ENCODE measurements around the gene LIPI. TPM values are rescaled to one million over a fixed set of nuclear protein-coding genes. Genes with fewer than 3 reads are reported as not detected.
"Not testable (repeated sequence)": the region's sequence is repeated elsewhere in the genome, so short reads cannot be mapped to it uniquely, and the experiment has no call there.

The LIPI gene
- total RNA-seq, 2 donors from 2014 or later, result not detected

DNA sequence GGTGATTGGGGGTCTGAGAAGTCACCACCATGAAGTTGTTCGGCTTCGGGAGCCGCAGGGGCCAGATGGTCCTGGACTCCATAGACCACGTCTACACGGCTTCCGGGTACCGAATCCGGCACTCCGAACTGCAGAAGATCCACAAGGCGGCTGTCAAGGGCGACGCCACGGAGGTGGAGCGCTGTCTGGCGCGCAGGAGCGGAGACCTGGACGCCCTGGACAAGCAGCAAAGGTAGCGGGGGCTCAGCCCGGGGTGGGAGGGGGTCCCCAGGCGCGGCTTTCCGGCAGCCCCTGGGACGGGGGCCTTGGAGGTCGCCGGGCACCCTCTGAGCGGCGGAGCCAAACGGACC, 146.5 kb downstream of the LIPI start:
- Histone ChIP-seq H3K4me1 (no peaks in the 10 kb centered on the region), H3K9me3 (no peaks in the 10 kb centered on the region), H3K9ac (ENCODE audit: low read depth in 2 of 2, low read length in 2 of 2) (no peak overlapping the region), H3K27ac (no peak overlapping the region), H3K27me3 (no peaks in the 10 kb centered on the region), H3K36me3 (no peaks in the 10 kb centered on the region), H3K4me3 (no peak overlapping the region)
- intact Hi-C loops (cut with DNase I), result no loop called here
- no peak for DNase-seq
- TF ChIP-seq, protein P1, sequence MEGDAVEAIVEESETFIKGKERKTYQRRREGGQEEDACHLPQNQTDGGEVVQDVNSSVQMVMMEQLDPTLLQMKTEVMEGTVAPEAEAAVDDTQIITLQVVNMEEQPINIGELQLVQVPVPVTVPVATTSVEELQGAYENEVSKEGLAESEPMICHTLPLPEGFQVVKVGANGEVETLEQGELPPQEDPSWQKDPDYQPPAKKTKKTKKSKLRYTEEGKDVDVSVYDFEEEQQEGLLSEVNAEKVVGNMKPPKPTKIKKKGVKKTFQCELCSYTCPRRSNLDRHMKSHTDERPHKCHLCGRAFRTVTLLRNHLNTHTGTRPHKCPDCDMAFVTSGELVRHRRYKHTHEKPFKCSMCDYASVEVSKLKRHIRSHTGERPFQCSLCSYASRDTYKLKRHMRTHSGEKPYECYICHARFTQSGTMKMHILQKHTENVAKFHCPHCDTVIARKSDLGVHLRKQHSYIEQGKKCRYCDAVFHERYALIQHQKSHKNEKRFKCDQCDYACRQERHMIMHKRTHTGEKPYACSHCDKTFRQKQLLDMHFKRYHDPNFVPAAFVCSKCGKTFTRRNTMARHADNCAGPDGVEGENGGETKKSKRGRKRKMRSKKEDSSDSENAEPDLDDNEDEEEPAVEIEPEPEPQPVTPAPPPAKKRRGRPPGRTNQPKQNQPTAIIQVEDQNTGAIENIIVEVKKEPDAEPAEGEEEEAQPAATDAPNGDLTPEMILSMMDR (IDR thresholded peaks at IDR 0.05), result no peak

DNA sequence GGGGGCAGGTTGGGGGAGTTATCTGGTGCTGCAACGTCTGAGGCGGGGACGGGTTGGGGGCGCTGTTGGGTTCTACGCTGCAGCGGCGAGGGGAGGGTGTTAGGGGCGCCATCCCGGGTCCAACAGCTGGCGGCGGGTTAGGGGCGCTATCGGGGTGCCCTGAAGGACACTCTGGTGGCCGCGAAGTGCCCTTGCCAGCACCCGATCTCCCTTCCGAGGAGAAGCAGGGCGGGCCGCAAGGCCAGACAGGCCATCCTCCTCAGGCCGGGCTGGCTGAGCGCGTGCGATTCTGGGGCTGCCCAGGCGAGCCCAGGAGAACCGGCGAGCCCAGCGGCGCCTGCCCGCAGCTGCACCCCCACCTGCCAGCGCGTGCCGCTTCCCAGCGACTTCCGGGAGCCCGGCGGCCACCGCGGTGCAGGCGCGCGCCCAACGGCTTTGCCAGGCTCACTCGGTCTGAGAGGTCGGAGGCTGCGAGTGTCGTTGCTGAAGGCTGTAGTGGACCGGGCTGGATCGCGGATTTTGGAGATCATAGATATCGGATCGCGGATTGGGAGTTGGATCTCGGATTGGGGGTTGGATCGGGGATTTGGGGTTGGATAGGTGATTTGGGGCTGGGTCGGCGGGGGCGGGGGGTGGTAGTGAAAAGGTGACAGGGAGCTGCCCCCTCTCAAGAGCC, 147.0 kb downstream of the LIPI start:
- H3K27ac ChIP-seq; H3K36me3 ChIP-seq; H3K9me3 ChIP-seq; H3K9ac ChIP-seq (ENCODE audit: low read depth in 2 of 2, low read length in 2 of 2); H3K27me3 ChIP-seq; H3K4me3 ChIP-seq; H3K4me1 ChIP-seq; intact Hi-C loops (cut with DNase I); DNase-seq: not testable (repeated sequence)

DNA sequence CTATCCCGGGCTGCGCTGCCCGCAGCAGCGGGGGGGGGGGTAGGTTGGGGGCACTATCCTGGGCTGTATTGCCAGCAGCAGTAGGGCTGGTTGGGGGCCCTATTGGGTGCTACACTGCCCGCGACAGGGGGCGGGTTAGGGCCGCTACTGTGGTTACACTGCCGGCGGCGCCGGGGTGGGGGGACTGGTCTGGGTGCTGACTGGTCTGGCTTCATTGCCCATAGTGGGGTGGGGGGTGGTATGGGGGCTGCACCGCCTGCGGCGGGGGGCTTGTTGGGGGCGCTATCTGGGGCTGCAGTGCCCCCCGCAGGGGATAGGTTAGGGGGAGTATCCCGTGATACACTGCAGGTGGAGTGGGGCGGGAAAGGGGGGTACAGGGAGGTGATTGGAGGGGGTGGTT, 148.1 kb downstream of the LIPI start:
- H3K27ac ChIP-seq; H3K9me3 ChIP-seq; H3K36me3 ChIP-seq; intact Hi-C loops (cut with DNase I); H3K9ac ChIP-seq (ENCODE audit: low read depth in 2 of 2, low read length in 2 of 2); H3K4me3 ChIP-seq; H3K27me3 ChIP-seq; DNase-seq; H3K4me1 ChIP-seq: not testable (repeated sequence)

DNA sequence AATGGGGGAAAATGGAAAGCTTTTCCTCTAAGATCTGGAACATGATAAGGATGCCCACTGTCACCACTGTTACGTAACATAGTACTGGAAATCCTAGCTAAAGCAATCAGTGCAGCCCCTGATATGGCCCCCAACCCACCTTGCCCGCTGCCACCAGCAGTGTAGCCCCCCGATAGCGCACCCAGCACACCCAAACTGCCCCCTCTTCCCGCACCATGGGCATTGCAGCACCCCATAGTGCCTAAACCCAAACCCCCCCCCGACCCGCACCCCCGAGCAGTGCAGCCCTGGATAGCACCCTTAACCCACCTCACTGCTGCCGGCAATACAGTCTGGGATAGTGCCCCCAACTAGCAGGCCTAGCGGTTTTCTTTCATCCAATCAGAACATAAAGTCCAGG, 148.9 kb downstream of the LIPI start:
- H3K4me3 ChIP-seq; H3K9ac ChIP-seq (ENCODE audit: low read depth in 2 of 2, low read length in 2 of 2); H3K4me1 ChIP-seq; intact Hi-C loops (cut with DNase I); H3K27me3 ChIP-seq; DNase-seq; H3K27ac ChIP-seq; H3K9me3 ChIP-seq; H3K36me3 ChIP-seq: not testable (repeated sequence)

DNA sequence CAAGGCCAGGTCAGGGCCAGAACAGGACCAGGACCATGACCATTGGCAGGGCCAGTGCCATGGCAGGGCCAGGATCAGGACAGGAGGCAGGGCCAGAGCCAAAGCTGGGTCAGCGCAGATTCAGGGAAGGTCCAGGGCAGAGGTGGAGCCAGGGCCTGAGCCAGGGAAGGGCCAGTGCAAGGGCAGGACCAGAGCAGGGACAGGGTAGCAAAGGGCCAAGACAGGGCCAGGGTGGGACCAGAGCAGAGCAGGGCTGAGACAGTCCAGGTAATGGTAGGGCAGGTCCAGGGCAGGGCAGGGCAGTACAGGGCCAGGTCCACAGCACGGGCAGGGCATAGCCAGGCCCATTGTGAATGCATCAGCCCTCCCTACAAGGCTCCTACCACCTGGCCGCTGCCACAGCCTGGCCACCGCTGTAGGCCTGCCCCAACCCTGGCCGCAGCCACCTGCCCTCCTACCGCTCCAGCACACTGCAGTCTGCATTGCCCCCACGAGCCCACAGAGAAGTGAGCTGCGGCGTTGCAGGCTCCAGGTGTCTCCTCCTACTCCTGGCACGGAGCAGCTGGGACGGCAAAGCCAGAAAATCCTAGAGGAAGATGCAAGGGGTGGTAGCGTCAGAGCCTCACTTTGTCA, 151.6 kb downstream of the LIPI start:
- H3K9me3 ChIP-seq; H3K27ac ChIP-seq; H3K36me3 ChIP-seq; DNase-seq; H3K4me1 ChIP-seq; H3K9ac ChIP-seq (ENCODE audit: low read depth in 2 of 2, low read length in 2 of 2); intact Hi-C loops (cut with DNase I); H3K4me3 ChIP-seq; H3K27me3 ChIP-seq: not testable (repeated sequence)

Other genes starting within 250 kb of the LIPI start
- 1 to 10 TPM in 1 of 2 donors, under 1 TPM in 1; 0.69 to 1.3 TPM for gene RBM11, start 5.2 kb upstream of the LIPI start, total RNA-seq
- gene HSPA13, start 172.2 kb upstream of the LIPI start, total RNA-seq, result 10 to 100 TPM; 13.2 to 26.2 TPM